ENCODE results near the gene TRIP4.

The TRIP4 gene

GRCh38 chr15:64412216-64412615 lies 24.6 kb downstream of the TRIP4 start:
- no peaks in the 10 kb centered on the region for H3K9me3 Mint-ChIP-seq
- ATAC-seq (replicated peaks) (no peak), DNase-seq (no peak)
- H3K36me3 Mint-ChIP-seq, result peaks cover 37 to 55% of the 10 kb centered on the region in 2 donors
- H3K27me3 Mint-ChIP-seq, result no peaks in the 10 kb centered on the region
- H3K27ac Mint-ChIP-seq, result no peak overlapping the region
- H3K4me1 Mint-ChIP-seq, result no peaks in the 10 kb centered on the region
- H3K4me3 Mint-ChIP-seq, result no peak overlapping the region

- Mint-ChIP-seq H3K4me3 (no peak overlapping the region), H3K27ac (no peak overlapping the region), H3K27me3 (no peaks in the 10 kb centered on the region), H3K36me3 (peaks cover 43 to 46% of the 10 kb centered on the region in 2 donors), H3K9me3 (no peaks in the 10 kb centered on the region), H3K4me1 (peaks cover 7 to 20% of the 10 kb centered on the region in 2 donors)
- DNase-seq, result no peak
- no peak for ATAC-seq (replicated peaks)
These were observed 35.1 kb downstream of the TRIP4 start for GRCh38 chr15:64422697-64423096.

DNA sequence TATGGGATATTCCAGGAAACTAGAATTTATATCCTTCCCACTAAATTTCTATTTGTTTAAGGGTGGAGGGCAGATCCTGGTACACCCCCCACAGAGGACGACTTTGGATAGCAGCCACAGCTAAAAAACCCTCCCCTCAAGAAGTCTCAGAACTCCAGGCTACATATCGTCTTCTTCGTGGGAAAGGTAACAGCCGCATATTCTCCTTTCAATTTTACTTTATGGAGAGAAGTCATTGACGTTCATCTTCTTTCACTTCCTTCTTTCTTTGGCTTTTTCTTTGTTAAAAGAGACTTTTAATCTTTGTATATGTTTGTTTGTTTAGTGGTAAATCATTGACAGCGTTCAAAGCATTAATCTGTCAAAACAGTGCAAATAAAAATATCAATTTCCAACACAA lies 36.3 kb downstream of the TRIP4 start:
- H3K4me3 Mint-ChIP-seq, result no peak overlapping the region
- H3K27me3 Mint-ChIP-seq, result no peaks in the 10 kb centered on the region
- no peaks in the 10 kb centered on the region for H3K9me3 Mint-ChIP-seq
- H3K36me3 Mint-ChIP-seq, result peaks cover 40 to 42% of the 10 kb centered on the region in 2 donors
- H3K4me1 Mint-ChIP-seq, result peaks cover 7 to 20% of the 10 kb centered on the region in 2 donors
- ATAC-seq (replicated peaks) (peak; percentile 65), DNase-seq (no peak)
- peak overlapping the region; percentile 11 for H3K27ac Mint-ChIP-seq

DNA sequence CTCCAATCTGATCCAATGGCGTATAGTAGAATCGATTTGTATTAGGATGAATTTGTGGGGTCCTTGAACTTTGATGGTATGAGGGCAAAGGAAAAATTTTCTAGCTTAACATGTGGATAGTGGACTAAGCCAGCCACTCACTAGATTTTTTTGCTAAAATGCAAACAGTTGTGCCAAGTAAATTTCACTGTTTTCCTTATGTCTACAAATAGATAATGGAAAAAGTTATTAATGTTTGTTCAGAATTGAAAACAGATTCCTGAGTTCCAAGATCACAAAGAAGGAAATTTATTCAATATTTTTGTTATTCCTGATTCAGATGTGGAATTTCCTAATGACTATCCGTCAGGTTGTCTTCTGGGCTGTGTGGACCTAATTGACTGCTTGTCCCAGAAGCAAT lies 37.6 kb downstream of the TRIP4 start:
- H3K36me3 Mint-ChIP-seq, result peaks cover 45 to 47% of the 10 kb centered on the region in 2 donors
- no peak for DNase-seq

GRCh38 chr15:64426845-64427465 lies 39.3 kb downstream of the TRIP4 start:
- Mint-ChIP-seq H3K36me3 (peaks cover 42 to 47% of the 10 kb centered on the region in 2 donors), H3K27me3 (no peaks in the 10 kb centered on the region), H3K9me3 (no peaks in the 10 kb centered on the region), H3K4me3 (no peak overlapping the region), H3K27ac (no peak overlapping the region), H3K4me1 (peaks cover 12 to 28% of the 10 kb centered on the region in 2 donors)
- DNase-seq, result no peak
- no peak for ATAC-seq (replicated peaks)

More for the DNA sequence above, 37.6 kb downstream of the TRIP4 start:
- H3K4me3 Mint-ChIP-seq, result no peak overlapping the region
- H3K4me1 Mint-ChIP-seq, result peaks cover 12 to 28% of the 10 kb centered on the region in 2 donors
- no peak overlapping the region for H3K27ac Mint-ChIP-seq
- H3K9me3 Mint-ChIP-seq, result no peaks in the 10 kb centered on the region
- no peak for ATAC-seq (replicated peaks)
- H3K27me3 Mint-ChIP-seq, result no peaks in the 10 kb centered on the region

GRCh38 chr15:64429448-64429847 lies 41.8 kb downstream of the TRIP4 start:
- Mint-ChIP-seq H3K27me3 (no peaks in the 10 kb centered on the region), H3K4me3 (no peak overlapping the region), H3K4me1 (peaks cover 5 to 8% of the 10 kb centered on the region in 2 donors), H3K9me3 (no peaks in the 10 kb centered on the region), H3K36me3 (peaks cover 31 to 38% of the 10 kb centered on the region in 2 donors), H3K27ac (peak overlapping the region; percentile 59)
- DNase-seq (no peak), ATAC-seq (replicated peaks) (peak; percentile 71 to 77)

DNA sequence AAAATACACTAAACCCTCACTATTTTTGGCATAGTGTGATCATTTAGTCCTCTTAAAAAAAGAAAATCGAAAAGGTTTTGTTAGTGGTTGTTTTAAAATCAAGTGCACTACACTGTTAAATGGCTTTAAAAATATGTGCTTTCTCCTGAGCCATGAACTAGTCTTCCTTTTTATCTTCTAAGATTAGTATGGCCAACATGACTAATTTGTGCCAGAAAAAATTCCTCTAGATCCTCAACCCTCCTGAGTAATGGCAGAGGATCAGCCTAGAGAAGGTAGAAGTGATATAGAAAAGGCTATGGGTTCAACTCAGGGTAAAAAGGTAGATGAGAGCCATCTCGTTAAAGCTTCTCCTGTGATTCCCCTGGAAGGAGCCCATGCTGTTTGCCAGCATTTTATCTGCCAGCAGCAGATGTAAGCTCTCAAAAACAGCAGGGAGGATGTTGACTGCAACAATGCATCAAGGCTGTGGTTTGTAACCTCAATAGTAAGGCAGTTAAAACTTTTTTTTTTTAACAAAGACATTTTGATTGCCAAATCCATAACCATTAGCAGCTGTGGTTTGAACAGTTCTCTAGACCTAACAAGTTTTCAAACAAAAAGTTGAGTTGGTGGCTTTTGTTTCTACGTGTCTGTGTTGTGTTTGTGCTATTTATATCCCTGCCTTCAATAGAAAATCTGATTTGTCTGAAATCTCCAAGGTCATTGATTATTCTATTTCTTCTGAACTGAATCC lies 42.5 kb downstream of the TRIP4 start:
- ATAC-seq (replicated peaks) (peak in 1 of 2 donors; percentile 19), DNase-seq (no peak)
- H3K9me3 Mint-ChIP-seq, result no peaks in the 10 kb centered on the region
- H3K27ac Mint-ChIP-seq, result peak overlapping the region; percentile 59
- no peak overlapping the region for H3K4me3 Mint-ChIP-seq
- H3K4me1 Mint-ChIP-seq, result peaks cover 5 to 8% of the 10 kb centered on the region in 2 donors
- H3K36me3 Mint-ChIP-seq, result peaks cover 29 to 35% of the 10 kb centered on the region in 2 donors
- no peaks in the 10 kb centered on the region for H3K27me3 Mint-ChIP-seq

GRCh38 chr15:64437982-64438381 lies 50.3 kb downstream of the TRIP4 start:
- Mint-ChIP-seq H3K9me3 (no peaks in the 10 kb centered on the region), H3K27me3 (no peaks in the 10 kb centered on the region), H3K4me3 (peak overlapping the region in 1 of 2 donors; percentile 0), H3K36me3 (peaks cover 28 to 43% of the 10 kb centered on the region in 2 donors), H3K27ac (no peak overlapping the region), H3K4me1 (peaks cover 13 to 26% of the 10 kb centered on the region in 2 donors)
- DNase-seq (no peak), ATAC-seq (replicated peaks) (peak in 1 of 2 donors; percentile 53)

- Mint-ChIP-seq H3K36me3 (peaks cover 27 to 37% of the 10 kb centered on the region in 2 donors), H3K4me1 (peaks cover 16 to 35% of the 10 kb centered on the region in 2 donors), H3K27ac (no peak overlapping the region), H3K9me3 (no peaks in the 10 kb centered on the region), H3K27me3 (no peaks in the 10 kb centered on the region), H3K4me3 (no peak overlapping the region)
- no peak for DNase-seq
- no peak for ATAC-seq (replicated peaks)
These were observed 51.2 kb downstream of the TRIP4 start for GRCh38 chr15:64438653-64439447.

DNA sequence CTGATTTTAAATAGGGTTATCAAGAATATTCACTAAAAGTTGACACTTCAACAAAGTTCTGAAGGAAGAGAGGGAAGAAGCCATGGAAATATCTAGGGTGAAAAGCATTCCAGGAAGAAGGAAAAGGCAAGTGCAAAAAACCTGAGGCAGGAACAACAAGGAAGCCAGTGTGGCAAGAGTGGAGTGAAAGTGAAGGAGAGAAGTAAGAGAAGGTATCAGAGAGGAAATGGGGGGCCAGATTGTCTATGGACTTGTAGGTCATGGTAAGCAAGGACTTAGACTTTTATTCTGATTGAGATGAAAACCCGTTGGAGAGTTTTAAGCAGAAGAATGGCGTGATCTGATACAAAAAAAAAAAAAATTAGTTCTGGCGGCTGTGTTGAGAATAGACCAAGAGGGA lies 54.2 kb downstream of the TRIP4 start:
- Mint-ChIP-seq H3K4me3 (no peak overlapping the region), H3K27ac (peak overlapping the region; percentile 11), H3K4me1 (peaks cover 20 to 51% of the 10 kb centered on the region in 2 donors), H3K27me3 (no peaks in the 10 kb centered on the region), H3K36me3 (peaks cover 18 to 21% of the 10 kb centered on the region in 2 donors), H3K9me3 (no peaks in the 10 kb centered on the region)
- DNase-seq (no peak), ATAC-seq (replicated peaks) (no peak)

- DNase-seq (no peak), ATAC-seq (replicated peaks) (no peak)
- Mint-ChIP-seq H3K27me3 (no peaks in the 10 kb centered on the region), H3K9me3 (no peaks in the 10 kb centered on the region), H3K36me3 (peaks cover 22 to 23% of the 10 kb centered on the region in 2 donors), H3K4me1 (peaks cover 20 to 56% of the 10 kb centered on the region in 2 donors), H3K27ac (peak overlapping the region; percentile 38), H3K4me3 (peak overlapping the region in 1 of 2 donors; percentile 43)
These were observed 55.4 kb downstream of the TRIP4 start for GRCh38 chr15:64443016-64443415.

DNA sequence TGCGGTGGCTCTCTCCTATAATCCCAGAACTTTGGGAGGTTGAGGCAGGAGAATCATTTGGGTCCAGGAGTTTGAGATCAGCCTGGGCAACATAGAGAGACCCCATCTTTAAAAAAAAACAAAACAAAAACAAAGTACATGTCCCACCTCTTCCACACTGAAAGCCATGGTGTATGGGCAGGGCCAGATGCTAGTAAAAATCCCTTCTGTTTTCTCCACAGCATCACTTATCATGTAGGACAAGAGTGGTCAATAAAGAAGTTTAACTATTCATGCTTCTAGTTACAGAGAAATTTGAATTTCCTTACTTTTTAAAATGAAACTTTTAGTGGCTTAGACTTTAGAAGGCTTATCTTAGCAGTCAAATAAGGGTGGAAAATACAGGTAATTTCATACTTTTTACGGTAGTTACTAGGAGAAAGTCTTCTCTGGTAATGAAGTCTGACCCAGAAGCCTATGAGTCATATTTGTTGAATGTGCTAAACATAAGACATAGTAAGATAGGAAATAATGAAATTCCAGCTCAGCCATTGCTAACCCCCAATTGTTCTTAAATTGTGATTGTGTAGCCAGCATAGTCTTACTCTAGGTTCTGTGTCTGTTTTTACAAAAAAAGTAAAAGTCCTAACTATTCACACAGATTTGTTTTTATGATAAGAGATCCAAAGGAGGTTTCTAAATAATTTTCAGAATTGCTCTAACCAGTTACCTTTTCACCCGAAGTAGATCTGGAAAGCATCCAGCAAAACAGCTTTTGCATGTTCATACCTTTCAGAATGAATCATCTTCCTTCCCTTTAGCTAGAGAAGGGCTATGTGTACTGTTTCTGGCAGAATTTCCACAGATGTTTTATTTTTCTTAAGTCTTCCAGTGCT lies 56.3 kb downstream of the TRIP4 start:
- no peaks in the 10 kb centered on the region for H3K27me3 Mint-ChIP-seq
- peak overlapping the region; percentile 89 for H3K27ac Mint-ChIP-seq
- peaks cover 24 to 29% of the 10 kb centered on the region in 2 donors for H3K36me3 Mint-ChIP-seq
- no peaks in the 10 kb centered on the region for H3K9me3 Mint-ChIP-seq
- peak; percentile 86 to 90 for ATAC-seq (replicated peaks)
- peaks cover 21 to 57% of the 10 kb centered on the region in 2 donors for H3K4me1 Mint-ChIP-seq
- DNase-seq, result no peak
- peak overlapping the region; percentile 46 to 59 for H3K4me3 Mint-ChIP-seq

- DNase-seq (no peak), ATAC-seq (replicated peaks) (no peak)
- Mint-ChIP-seq H3K4me3 (peak overlapping the region in 1 of 2 donors; percentile 59), H3K27me3 (no peaks in the 10 kb centered on the region), H3K36me3 (peaks cover 28 to 31% of the 10 kb centered on the region in 2 donors), H3K9me3 (no peaks in the 10 kb centered on the region), H3K27ac (no peak overlapping the region), H3K4me1 (peaks cover 20 to 57% of the 10 kb centered on the region in 2 donors)
These were observed 57.2 kb downstream of the TRIP4 start for GRCh38 chr15:64444836-64445235.

All from stimulated activated naive B cell treated with anti-CD40 and anti-IgM and Interleukin-4, amounts not matched to agents 10 μg/mL and 1 μg/mL and 100 μg/mL, for 72 hours (primary cell).